OCI-LY7 (cell line): ENCODE results near the gene IMPACT.

Source experiments
- CTCF ChIP-seq: fragments of 200-600 bp; sonication (generic); conservative IDR thresholded peaks from 2 replicates; pipeline ENCODE4 v1.5.1; 2014; ENCODE audit warnings: mild to moderate bottlenecking, antibody characterized with exemption, low read length, moderate library complexity, mixed read lengths
- EZH2phosphoT487 ChIP-seq: fragments of 200-600 bp; sonication (generic); IDR thresholded peaks from 2 replicates; pipeline ENCODE4 v1.6.1; 2018; ENCODE audit warnings: low read depth, borderline replicate concordance, mild to moderate bottlenecking, mixed run types, antibody characterized with exemption, low read length, moderate library complexity, mixed read lengths

GRCh38 chr18:24443870-24444269 lies 17.4 kb downstream of the IMPACT start:
- TF ChIP-seq EZH2phosphoT487 (no peak), CTCF (no peak)
